Measurements from ENCODE around the gene SDCCAG8. TPM values are rescaled to one million over a fixed set of nuclear protein-coding genes. Genes with fewer than 3 reads are reported as not detected.

SDCCAG8 gene
- total RNA-seq, 1 donor from 2014 or later, result 21.4 TPM

GRCh38 chr1:243394066-243394465 lies 138.2 kb downstream of the SDCCAG8 start:
- H3K9me3 ChIP-seq (replicated peaks), result no peaks in the 10 kb centered on the region
- H3K27me3 ChIP-seq (ENCODE audit: low read depth), result no peaks in the 10 kb centered on the region
- intact Hi-C loops (cut with micrococcal nuclease), result no loop called here
- no peak overlapping the region for H3K4me3 ChIP-seq
- H3K27ac ChIP-seq (replicated peaks), result no peak overlapping the region
- no peaks in the 10 kb centered on the region for H3K36me3 ChIP-seq
- H3K4me1 ChIP-seq, result no peaks in the 10 kb centered on the region
- no peak for DNase-seq
- no peak for TF ChIP-seq CTCF (IDR thresholded peaks at IDR 0.05; ENCODE audit: borderline replicate concordance)

DNA sequence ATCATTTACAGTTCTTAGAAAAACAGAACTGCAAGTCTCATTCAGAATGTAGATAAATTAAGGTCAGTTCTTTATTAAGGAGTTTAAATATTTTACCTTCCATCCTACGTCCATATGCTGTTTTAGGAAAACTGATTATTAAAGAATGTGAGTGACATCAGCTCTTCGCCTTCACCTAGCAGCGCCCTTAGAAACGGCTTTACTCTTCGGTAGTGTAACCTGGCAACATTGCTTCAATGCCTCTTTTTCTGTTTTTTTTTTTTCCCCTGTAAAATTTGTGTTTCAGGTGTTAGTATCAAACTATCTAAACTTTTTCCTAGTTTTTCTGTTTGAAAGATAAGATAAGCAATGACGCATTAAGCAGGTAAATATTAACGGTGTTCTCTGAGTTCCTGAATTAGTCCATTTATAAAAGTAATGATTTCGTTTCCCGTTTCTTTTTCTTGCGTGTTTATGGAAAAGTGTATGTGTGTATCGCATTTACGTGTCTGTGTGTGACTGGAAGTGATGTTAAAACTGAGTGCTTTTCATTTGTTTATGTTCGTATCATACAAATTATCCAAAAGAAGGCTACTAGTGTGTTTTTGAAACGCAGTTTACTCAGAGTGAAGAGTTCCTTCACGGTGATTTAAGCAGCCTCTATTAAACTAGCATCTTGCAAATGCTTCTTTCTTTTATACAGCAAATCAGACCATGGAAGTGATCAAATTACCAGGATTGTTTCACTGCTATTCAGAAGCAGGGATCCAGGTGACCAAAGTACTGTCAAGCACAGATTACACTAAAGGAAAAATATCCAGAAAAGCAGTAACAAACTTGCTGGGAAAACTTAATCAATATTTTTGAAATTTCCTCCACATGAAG lies 139.0 kb downstream of the SDCCAG8 start:
- Histone ChIP-seq H3K9me3 (replicated peaks) (no peaks in the 10 kb centered on the region), H3K27ac (replicated peaks) (no peak overlapping the region), H3K27me3 (ENCODE audit: low read depth) (no peaks in the 10 kb centered on the region), H3K4me1 (no peaks in the 10 kb centered on the region), H3K4me3 (no peak overlapping the region), H3K36me3 (no peaks in the 10 kb centered on the region)
- intact Hi-C loops (cut with micrococcal nuclease), result no loop called here
- no peak for DNase-seq
- no peak for TF ChIP-seq CTCF (IDR thresholded peaks at IDR 0.05; ENCODE audit: borderline replicate concordance)

DNA sequence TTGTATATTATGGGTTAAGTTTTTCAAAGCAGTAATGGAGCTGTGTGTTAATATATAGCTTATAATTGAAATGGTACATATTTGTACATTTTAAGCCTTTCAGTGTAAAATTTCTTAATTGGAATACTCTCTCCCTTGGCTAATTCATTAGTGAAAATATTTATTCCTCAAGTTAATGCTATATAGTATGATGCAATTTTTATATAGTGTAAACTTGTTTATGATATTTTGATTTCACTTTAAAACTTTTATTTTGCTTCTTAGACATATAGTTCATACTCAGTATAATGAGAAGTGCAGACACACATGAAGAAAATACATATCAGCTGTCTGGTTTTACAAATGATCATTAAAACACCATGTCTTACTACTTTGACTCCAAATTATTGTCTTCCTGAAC lies 140.6 kb downstream of the SDCCAG8 start:
- H3K4me1 ChIP-seq, result no peaks in the 10 kb centered on the region
- no peak for DNase-seq
- intact Hi-C loops (cut with micrococcal nuclease), result no loop called here
- H3K27ac ChIP-seq (replicated peaks), result no peak overlapping the region
- H3K36me3 ChIP-seq, result no peaks in the 10 kb centered on the region
- H3K4me3 ChIP-seq, result no peak overlapping the region
- H3K27me3 ChIP-seq (ENCODE audit: low read depth), result no peaks in the 10 kb centered on the region
- H3K9me3 ChIP-seq (replicated peaks), result no peaks in the 10 kb centered on the region
- no peak for TF ChIP-seq CTCF (IDR thresholded peaks at IDR 0.05; ENCODE audit: borderline replicate concordance)

GRCh38 chr1:243396876-243397275 lies 141.0 kb downstream of the SDCCAG8 start:
- no peak for DNase-seq
- H3K27ac ChIP-seq (replicated peaks), result no peak overlapping the region
- intact Hi-C loops (cut with micrococcal nuclease), result no loop called here

DNA sequence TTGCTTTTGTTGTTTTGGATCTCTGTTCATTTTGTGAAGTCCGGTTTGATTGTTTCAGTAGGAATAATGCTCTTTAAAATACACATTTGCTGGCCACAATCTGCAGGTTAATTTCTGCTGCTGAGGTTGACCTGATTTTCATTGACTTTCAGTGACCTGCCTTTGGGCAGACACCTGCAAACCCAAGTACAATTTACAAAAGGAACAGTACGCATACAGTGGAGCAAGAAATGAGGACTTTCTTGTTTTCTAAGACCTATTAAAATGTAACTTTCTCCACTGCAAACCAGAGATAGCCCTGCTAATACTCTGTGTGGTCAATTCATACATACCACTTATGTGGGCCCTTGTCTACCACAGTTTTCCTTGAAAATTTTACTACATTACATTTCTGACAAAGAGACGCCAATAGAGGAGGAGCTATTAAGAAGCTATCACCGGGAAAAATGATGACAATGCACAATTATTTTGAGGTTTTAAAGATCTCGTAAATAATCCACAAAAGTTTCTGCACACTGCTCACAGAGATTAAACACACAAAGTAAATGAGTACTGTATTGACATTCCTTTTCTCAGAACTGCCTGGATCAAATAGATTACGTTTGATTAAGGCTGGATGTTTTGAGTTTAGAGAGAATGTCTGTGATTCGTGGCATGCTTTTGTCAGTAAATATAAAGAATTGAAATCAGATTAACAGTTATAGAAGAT lies 141.9 kb downstream of the SDCCAG8 start:
- DNase-seq, result no peak
- Histone ChIP-seq H3K4me3 (no peak overlapping the region), H3K36me3 (no peaks in the 10 kb centered on the region), H3K4me1 (no peaks in the 10 kb centered on the region), H3K27ac (replicated peaks) (no peak overlapping the region), H3K9me3 (replicated peaks) (no peaks in the 10 kb centered on the region), H3K27me3 (ENCODE audit: low read depth) (no peaks in the 10 kb centered on the region)
- TF ChIP-seq CTCF (IDR thresholded peaks at IDR 0.05; ENCODE audit: borderline replicate concordance), result no peak
- intact Hi-C loops (cut with micrococcal nuclease), result no loop called here

More at GRCh38 chr1:243396876-243397275, 141.0 kb downstream of the SDCCAG8 start:
- H3K36me3 ChIP-seq, result no peaks in the 10 kb centered on the region
- H3K9me3 ChIP-seq (replicated peaks), result no peaks in the 10 kb centered on the region
- TF ChIP-seq CTCF (IDR thresholded peaks at IDR 0.05; ENCODE audit: borderline replicate concordance), result no peak
- H3K27me3 ChIP-seq (ENCODE audit: low read depth), result no peaks in the 10 kb centered on the region
- H3K4me3 ChIP-seq, result no peak overlapping the region
- no peaks in the 10 kb centered on the region for H3K4me1 ChIP-seq
